ENCODE measurements around the gene SRSF3.
A peak's percentile ranks its signal among the peaks of the same experiment; 100 is the strongest.
"Not testable (repeated sequence)": the region's sequence is repeated elsewhere in the genome, so short reads cannot be mapped to it uniquely, and the experiment has no call there.

SRSF3 gene

DNA sequence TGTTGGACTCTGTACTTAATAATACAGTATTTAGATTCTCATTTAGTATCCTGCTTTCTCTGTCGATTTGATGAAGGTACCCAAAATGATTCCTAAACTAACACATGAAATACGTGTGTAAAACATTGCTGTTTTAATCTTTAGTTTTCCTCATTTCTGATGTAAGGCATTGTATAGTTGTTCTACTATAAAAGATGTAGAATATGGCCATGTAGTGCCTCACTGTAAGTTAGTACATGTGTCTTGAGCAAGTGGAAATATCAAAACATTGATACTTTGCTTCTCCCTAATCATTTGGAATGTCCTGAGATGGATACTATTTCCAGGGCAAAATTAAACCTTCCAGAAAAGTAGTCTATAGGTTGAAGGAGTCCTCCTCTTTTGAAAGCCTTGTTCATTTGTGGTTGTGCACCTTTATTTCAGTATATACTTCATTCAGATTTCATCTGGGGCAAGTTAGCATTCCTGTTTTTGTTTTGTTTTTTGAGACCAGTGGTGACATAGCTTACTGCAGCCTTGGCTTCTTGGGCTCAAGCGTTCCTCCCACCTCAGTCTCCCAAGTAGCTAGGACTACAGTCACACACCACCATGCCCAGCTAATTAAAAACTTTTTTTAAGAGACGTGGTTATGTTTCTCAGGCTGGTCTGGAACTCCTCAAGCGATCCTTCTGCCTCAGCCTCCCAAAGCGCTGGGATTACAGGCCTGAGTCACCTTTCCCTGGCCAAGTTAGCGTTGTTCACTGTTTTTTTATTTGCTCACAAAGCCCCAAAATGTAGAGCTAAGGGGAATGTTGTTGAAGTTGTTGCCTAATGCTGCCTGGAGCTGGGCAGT lies 11.6 kb downstream of the SRSF3 start:
- DNase-seq = no peak

DNA sequence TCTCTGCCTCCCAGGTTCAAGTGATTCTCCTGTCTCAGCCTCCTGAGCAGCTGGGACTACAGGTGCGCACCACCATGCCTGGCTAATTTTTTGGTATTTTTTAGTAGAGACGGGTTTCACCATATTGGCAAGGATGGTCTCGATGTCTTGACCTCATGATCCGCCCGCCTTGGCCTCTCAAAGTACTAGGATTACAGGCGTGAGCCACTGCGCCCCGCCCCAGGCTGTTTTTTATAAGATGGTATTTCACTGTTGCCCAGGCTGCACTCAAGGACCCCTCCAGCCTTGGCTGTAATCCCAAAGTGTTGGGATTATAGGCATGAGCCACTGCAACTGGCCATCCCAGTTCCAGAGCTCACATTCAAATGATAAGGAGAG lies 13.1 kb downstream of the SRSF3 start:
- DNase-seq = not testable (repeated sequence)

DNA sequence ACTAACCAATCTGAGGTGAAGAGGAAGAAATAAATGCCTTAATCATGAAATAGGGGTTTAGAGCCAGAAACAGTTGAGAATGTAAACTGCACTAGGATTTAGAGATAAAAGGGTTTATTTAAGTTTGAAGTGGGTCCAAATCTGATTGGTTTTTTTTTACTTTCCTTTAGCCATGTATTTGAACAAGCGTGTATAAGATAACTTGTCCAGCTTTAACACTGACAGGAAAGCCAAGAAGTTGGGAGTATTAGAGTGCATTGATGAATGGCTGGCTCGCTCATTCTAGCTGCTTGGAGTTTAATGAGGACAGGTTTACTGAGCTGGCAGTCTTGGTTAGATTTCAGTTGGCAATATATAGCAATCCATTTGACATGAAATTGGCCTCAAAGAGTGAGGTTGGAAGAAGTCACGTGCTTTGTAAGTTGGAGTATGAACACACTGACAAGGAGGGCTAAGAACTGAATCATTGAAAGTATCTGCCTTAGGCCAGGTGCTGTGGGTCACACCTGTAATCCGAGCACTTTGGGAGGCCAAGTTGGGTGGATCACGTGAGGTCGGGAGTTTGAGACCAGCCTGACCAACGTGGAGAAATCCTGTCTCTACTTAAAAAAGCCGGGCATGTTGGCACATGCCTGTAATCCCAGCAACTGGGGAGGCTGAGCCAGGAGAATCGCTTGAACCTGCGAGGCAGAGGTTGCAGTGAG lies 13.7 kb downstream of the SRSF3 start:
- DNase-seq = no peak

DNA sequence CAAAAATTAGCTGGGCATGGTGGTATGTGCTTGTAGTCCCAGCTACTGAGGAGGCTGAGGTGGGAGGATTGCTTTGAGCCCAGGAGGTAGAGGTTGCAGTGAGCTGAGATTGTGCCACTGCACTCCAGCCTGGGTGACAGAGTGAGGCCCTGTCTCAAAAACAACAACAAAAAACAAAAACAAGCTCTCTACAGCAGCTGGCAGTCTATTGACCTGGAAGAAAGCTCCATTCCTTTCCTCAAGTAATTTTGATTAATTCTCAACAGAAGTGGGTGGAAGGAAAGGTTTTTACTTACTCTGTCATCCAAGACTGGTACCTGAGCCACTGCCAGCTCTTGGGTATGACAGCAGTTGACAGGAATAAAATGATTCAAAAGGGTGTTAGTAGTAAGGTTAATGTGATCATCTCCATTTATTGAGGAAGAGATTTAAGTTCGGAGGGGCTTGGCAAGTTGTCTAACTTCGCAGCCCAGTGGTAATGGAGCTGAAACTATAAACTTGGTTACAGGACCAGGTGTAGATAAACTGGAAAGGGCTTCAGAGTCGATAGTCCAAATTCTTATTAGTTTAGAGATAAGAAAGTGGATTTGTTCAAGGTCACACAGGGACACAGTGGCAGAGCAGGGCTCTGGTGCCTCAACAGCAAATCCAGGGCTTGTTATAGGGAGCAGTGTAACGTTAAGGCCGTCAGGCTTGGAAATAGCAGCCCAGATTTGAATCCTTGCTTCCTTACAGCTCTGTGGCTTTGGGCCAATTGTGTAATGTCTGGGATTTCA lies 14.8 kb downstream of the SRSF3 start:
- DNase-seq = no peak

DNA sequence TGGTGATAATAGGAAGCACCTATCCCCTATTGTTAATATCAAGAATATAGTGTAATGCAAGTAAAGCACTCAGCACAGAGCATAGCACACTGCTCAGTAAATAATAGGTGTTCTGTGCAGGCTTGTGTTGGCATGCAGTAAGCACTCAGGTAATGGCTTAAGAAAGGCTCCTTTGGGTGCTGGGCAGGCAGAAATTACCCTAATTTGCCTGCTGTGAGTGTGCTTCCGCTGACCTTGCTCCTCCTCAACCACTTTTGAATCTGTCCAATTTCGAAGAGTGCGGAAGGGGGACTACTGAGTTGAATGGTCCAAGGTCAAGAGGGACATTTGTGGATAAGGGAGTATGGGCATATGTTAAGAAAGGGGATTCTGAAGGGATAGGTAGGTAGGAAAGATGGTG lies 15.4 kb downstream of the SRSF3 start:
- peak; percentile 26 for DNase-seq

DNA sequence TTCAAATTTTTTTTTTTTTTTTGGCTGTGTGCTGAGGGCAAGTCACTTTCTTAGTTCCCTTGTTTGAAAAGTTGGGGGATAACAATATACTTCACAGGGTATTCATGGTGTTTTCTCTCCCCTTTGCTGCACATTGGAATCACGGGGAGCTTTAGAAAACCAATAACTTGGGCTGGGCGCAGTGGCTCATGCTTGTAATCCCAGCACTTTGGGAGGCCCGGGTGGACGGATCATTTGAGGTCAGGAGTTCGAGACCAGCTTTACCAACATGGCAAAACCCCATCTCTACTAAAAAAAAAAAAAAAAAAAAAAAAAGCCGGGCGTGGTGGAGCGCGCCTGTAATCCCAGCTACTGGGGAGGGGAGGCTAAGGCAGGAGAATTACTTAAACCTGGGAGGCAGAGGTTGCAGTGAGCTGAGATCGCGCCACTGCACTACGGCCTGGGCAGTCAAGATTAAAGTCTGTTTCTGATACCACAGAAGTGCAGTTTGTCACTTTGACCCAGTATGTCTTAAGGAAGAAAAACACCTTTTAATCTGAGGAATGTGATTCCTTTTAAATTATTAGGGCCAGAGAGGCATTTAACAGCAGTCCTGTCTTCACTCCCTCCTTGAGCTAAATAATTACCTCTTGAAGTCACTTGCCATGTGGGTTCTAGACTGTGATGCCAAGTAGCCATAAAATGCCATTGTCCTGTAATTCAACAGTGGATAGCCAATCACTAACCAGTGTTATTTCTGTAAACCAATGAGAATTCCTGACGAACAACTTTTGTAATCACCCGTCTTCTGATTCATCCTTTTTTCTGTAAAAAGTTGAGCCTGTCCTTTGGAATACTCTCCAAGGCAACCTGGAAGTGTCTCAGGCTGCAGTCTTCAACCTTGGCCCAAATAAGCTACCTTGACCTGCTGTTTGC lies 16.1 kb downstream of the SRSF3 start:
- DNase-seq = no peak

DNA sequence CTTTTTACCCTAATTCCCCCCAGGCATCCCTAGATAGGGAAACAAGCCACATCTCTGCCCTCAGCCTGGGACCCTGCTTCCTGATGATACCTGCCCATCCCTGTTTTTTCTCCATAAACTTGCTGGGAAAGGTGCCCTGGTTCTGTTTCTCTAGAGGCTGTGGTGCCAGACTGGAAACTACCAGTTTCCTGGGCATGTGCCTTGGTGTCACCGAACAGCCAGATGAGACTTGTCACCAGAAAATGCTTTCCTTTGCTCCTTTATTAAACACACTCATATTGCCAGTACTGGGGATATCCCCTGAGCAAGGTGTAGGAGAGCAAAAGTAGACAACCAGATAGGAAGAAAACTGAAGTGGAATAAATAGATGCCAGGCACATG lies 16.8 kb downstream of the SRSF3 start:
- no peak for DNase-seq

DNA sequence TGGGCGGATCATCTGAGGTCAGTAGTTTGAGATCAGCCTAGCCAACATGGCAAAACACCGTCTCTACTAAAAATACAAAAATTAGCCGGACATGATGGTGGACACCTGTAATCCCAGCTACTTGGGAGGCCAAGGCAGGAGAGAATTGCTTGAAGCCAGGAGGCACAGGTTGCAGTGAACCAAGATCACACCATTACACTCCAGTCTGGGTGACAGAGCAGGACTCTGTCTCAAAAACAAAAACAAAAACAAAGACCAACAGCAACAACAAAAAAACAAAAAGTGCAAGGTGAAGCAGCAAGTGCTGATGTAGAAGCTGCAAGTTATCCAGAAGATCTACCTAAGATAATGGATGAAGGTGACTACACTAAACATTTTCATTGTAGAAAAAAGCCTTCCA lies 17.5 kb downstream of the SRSF3 start:
- not testable (repeated sequence) for DNase-seq

DNA sequence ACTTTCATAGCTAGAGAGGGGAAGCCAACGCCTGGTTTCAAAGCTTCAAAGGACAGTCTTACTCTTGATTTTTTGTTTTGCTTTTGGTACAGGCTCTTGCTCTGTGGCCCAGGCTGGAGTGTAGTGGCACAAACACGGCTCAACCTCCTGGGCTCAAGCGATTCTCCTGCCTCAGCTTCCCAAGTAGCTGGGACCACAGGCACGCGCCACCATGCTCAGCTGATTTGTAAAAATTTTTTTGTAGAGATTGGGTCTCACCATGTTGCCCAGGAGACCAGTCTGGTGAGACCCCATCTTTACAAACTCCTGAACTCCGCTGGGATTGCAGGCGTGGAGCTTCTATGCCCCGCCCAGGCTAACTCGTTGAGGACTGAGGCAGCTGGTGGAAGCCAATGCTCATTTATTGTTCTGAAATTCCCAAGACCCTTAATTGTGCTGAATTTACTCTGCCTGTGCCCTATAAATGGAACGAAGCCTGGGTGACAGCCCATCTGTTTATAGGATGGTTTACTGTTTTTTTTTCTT lies 18.0 kb downstream of the SRSF3 start:
- DNase-seq = no peak

DNA sequence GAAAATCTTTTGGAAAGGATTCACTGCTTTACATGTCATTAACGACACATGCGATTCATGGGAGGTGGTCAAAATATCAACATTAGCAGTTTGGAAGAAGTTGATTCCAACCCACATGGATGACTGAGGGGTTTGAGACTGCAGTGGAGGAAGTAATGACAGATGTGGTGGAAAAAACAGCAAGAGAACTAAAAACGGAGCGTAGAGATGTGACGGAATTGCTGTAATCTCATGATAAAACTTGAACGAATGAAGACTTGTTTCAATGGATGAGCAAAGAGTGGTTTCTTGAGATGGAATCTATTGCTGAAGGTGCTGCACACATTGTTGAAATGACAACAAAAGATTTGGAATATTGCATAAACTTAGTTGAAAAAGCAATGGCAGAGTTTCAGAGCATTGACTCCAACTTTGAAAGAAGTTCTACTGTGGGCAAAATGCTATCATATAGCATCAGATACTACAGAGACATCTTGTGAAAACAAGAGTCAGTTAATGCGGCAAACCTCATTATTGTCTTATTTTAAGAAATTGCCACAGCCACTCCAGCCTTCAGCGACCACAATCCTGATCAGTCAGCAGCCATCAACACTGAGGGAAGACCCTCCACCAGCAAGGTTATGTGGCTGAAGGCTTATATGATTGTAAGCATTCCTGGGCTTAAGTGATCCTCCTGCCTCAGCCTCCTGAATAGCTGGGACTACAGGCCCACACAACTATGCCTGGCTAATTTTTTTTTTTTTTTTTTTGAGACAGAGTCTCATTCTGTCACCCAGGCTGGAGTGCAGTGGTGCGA lies 19.2 kb downstream of the SRSF3 start:
- no peak for DNase-seq

DNA sequence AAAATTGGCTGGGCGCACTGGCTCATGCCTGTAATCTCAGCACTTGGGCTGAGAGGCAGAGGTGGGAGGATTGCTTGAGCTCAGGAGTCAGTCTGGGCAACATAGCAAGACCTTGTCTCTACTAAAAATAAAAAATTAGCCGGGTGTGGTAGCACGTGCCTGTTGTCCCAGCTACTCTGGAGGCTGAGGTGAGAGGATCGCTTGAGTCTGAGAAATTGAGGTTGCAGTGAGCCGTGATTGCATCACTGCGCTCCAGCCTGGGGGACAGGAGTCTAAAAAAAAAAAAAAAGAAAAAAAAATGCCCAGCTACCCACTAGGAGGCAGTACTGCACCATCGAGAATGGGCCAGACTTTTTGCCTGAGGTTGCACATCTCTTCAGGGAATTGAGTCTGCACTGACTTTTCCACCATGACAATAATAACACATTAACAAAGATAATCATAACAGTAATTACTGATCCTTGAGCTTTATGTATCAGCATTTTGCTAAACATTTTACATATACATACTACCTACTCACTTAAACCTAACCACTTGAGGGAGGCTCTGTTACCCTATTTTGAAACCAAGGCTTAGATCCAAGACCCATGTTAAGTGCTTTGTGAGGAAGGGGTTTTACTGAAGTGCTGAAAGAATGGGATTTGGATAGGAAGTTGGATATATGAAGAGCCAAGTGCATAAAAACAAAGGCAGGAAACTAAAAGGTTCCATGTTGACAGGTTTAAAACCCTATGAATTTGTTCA lies 21.0 kb downstream of the SRSF3 start:
- DNase-seq = peak; percentile 25

DNA sequence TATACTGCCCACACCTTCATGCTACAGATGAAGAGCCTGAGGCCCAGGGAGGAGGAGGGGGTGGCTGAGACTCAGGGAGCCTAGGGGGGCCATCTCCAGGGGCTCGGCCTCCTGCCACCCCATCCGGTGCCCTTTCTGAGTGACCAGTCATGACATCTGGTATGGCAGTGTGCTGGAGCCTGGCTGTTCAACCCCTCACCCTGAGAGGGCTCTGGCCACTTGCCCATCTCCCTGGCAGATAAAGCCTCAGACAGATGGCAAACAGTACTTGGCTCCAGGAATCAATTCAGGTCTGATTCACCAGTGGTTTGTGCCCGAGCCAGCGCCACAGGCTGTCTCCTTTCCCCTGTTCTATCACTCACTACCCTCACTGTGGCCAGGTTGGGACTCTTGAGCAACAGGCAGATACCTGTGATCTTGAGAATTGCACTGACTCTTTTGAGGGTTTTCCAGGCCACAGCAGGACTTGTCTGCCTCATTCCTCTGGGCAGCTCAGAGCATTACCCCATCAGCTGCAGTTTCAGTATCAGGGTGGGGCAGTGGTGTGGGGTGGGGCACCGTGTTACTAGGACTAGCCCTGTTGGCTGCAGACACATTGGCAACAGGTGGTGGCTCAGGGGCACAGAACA lies 22.8 kb downstream of the SRSF3 start:
- no peak for DNase-seq

DNA sequence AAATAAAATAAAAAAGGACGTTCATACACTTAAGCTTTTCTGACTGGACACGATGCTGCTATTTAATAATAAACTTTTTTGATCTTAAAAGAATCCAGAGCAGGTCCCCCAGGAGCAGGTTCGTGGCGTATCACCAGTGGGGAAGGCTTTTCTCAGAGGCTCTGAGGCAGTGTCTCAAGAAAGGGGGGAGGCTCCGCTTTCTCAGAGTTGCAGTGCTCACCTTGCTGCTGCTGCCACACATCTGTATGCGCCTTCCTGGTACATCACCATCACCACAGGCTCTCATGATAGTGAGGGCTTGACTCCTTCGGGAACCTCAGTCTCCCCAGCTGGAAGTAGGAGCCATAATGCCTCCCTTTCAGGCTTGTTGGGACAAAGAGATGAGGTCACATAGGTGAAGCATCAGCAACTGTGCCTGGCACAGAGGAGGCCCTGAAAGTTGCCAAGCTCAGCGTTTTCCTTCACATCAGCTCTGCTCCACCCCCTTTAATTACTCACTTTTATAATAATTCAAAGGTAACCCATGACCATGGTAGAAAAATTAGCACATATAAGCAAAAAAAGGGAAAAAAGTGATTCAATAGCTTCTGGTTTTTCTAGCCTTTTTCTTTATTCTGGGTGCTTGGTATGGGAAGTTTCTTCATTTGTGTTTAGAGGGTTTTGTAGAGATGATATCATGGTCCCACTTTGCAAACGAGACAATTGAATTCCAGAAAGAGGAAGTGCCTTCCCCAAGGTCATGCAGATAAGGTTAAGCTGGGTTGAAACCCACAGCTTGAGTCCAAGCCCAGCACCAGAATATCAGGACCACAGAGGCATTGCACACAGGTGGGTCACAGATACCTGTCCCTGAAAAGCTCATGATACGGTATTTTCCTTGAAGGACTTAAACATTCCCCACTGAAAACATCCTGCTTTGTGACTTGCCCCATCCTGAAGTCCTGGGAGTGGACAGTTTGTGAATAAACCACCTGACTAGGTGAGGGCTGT lies 24.5 kb downstream of the SRSF3 start:
- no peak for DNase-seq

DNA sequence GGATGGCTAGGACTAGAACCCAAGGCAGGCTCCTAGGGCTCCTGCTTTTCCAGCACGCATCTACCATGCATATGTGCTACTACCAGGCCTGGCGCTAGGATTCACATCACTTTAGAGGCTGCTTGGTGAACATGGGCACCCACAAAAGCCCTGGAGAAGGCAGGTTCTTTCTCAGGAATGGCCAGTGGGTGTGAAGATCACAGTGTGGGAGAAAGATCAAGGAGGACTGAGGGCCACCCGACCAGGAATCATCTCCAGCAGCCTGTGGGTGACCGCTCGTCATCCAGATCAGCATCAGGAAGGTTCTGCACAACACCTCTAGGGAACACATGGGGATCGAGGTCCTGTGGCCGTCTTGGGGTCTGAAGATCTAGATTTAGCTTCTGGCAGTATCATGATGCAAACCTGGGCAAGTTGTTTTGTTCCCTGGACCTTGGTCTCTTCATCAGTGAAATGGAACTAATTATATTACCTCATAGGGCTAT lies 27.3 kb downstream of the SRSF3 start:
- no peak for DNase-seq

DNA sequence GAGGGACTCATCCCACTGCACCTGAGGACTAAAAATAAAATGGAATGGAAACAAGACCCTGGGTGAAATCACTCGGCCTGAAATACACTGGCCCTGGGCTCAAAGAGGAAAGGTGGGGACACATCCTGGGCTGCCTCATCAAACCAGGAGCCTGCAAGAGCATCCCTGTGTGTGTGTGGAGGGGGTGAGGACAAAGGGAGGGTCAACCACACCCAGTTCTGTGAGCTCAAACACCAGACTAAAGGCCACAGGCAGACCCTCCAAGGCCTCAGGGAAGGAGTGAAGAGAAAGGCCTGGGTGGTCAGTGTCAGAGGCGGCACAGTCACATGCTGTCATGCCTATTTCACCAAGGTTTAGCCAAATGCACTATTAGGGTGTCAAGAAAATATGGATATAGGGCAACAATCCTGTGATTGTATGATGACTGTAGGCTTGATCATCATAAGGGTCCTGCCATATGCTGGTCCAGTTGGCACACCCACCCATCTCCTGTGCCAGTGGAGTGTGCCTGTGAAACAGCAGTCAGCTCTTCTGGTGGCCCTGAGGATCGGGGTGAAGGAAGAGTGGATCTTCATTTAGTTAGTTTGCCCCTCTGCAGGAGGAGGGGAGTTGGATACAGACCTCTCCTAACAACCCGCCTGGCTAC lies 28.9 kb downstream of the SRSF3 start:
- no peak for DNase-seq

DNA sequence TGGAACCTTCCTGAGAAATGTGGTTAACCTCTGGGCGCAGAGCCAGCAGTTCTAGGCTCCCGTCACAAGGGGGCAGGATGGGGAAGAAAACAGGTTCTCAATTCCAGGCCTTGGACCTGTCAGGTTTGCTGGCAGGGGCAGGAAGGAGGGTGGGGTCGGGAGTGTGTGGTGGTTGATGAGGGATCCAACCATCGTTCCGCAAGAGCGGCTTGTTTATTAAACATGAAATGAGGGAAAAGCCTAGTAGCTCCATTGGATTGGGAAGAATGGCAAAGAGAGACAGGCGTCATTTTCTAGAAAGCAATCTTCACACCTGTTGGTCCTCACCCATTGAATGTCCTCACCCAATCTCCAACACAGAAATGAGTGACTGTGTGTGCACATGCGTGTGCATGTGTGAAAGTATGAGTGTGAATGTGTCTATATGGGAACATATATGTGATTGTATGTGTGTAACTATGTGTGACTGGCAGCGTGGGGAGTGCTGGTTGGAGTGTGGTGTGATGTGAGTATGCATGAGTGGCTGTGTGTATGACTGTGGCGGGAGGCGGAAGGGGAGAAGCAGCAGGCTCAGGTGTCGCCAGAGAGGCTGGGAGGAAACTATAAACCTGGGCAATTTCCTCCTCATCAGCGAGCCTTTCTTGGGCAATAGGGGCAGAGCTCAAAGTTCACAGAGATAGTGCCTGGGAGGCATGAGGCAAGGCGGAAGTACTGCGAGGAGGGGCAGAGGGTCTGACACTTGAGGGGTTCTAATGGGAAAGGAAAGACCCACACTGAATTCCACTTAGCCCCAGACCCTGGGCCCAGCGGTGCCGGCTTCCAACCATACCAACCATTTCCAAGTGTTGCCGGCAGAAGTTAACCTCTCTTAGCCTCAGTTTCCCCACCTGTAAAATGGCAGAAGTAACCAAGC lies 29.6 kb downstream of the SRSF3 start:
- peak; percentile 71 for DNase-seq
